GM19023 (cell line): ENCODE measurements around the gene GRIN2A.

Experiments
- ATAC-seq: cut with Tn5 transposase; IDR thresholded peaks from one replicate; pipeline ENCODE4 v1.9.1; 2021; ENCODE audit warnings: mild to moderate bottlenecking, moderate library complexity; ENCODE audit not compliant: unreplicated experiment

Gene GRIN2A

GRCh38 chr16:10137341-10137740 lies 44.9 kb downstream of the GRIN2A start:
- no peak for ATAC-seq

GRCh38 chr16:10136916-10137315 lies 45.3 kb downstream of the GRIN2A start:
- ATAC-seq: no peak

GRCh38 chr16:10130538-10130937 lies 51.7 kb downstream of the GRIN2A start:
- ATAC-seq: no peak

GRCh38 chr16:10128397-10129258 lies 53.6 kb downstream of the GRIN2A start:
- ATAC-seq: no peak

GRCh38 chr16:10126686-10127085 lies 55.5 kb downstream of the GRIN2A start:
- no peak for ATAC-seq

- no peak for ATAC-seq
Observed at GRCh38 chr16:10123141-10123540, 59.1 kb downstream of the GRIN2A start.

GRCh38 chr16:10122546-10122945 lies 59.7 kb downstream of the GRIN2A start:
- ATAC-seq: no peak

GRCh38 chr16:10121897-10122425 lies 60.3 kb downstream of the GRIN2A start:
- ATAC-seq: no peak

- no peak for ATAC-seq
Observed at GRCh38 chr16:10121491-10121890, 60.7 kb downstream of the GRIN2A start.

GRCh38 chr16:10120953-10121352 lies 61.3 kb downstream of the GRIN2A start:
- ATAC-seq: no peak

GRCh38 chr16:10114409-10114808 lies 67.8 kb downstream of the GRIN2A start:
- ATAC-seq: no peak

- ATAC-seq: no peak
Observed at GRCh38 chr16:10113248-10113647, 69.0 kb downstream of the GRIN2A start.

GRCh38 chr16:10112021-10112420 lies 70.2 kb downstream of the GRIN2A start:
- ATAC-seq: no peak

- no peak for ATAC-seq
Observed at GRCh38 chr16:10111156-10111761, 71.0 kb downstream of the GRIN2A start.

- no peak for ATAC-seq
Observed at GRCh38 chr16:10110552-10110951, 71.7 kb downstream of the GRIN2A start.

- ATAC-seq: no peak
Observed at GRCh38 chr16:10107081-10107480, 75.1 kb downstream of the GRIN2A start.

- ATAC-seq: no peak
Observed at GRCh38 chr16:10103700-10104099, 78.5 kb downstream of the GRIN2A start.

GRCh38 chr16:10103118-10103517 lies 79.1 kb downstream of the GRIN2A start:
- ATAC-seq: no peak

GRCh38 chr16:10100829-10101228 lies 81.4 kb downstream of the GRIN2A start:
- ATAC-seq: no peak

GRCh38 chr16:10098991-10099390 lies 83.2 kb downstream of the GRIN2A start:
- no peak for ATAC-seq

- ATAC-seq: no peak
Observed at GRCh38 chr16:10097271-10097670, 85.0 kb downstream of the GRIN2A start.

- no peak for ATAC-seq
Observed at GRCh38 chr16:10093576-10093975, 88.7 kb downstream of the GRIN2A start.
